ENCODE data around the gene ADARB2.
"Not testable (repeated sequence)": the region's sequence is repeated elsewhere in the genome, so short reads cannot be mapped to it uniquely, and the experiment has no call there.

ADARB2 gene

GRCh38 chr10:1358147-1358546, 379.2 kb downstream of the ADARB2 start:
- CTCF ChIA-PET, result no interaction called here
- TF ChIP-seq ZNF384 (IDR thresholded peaks at IDR 0.05), result no peak
- no peak for TF ChIP-seq NFRKB (IDR thresholded peaks at IDR 0.05)
- no peak for TF ChIP-seq FOXM1 (IDR thresholded peaks at IDR 0.05; ENCODE audit: borderline replicate concordance)
- no peak for TF ChIP-seq ELF4 (IDR thresholded peaks at IDR 0.05)
- TF ChIP-seq ARNT (IDR thresholded peaks at IDR 0.05), result no peak
- no peak for DNase-seq (ENCODE audit: extremely low spot score)
- POLR2A ChIA-PET, result no interaction called here

- POLR2A ChIA-PET, result no interaction called here
- DNase-seq (ENCODE audit: extremely low spot score), result no peak
- CTCF ChIA-PET, result no interaction called here
- TF ChIP-seq FOXM1 (IDR thresholded peaks at IDR 0.05; ENCODE audit: borderline replicate concordance), result no peak
Measured at GRCh38 chr10:1356349-1356748, 381.0 kb downstream of the ADARB2 start.

GRCh38 chr10:1354809-1355710, 382.3 kb downstream of the ADARB2 start:
- no peak for DNase-seq (ENCODE audit: extremely low spot score)
- ChIA-PET CTCF (no interaction called here), POLR2A (no interaction called here)
- TF ChIP-seq ELF4 (IDR thresholded peaks at IDR 0.05) (no peak), NFRKB (IDR thresholded peaks at IDR 0.05) (no peak), LEF1 (IDR thresholded peaks at IDR 0.05; ENCODE audit: borderline replicate concordance) (no peak), PKNOX1 (IDR thresholded peaks at IDR 0.05) (no peak), FOXM1 (IDR thresholded peaks at IDR 0.05; ENCODE audit: borderline replicate concordance) (no peak), ARNT (IDR thresholded peaks at IDR 0.05) (no peak), L3MBTL2 (conservative IDR thresholded peaks at IDR 0.05) (no peak), TARDBP (IDR thresholded peaks at IDR 0.05) (no peak), ZNF384 (IDR thresholded peaks at IDR 0.05) (no peak)

GRCh38 chr10:1352296-1352695, 385.0 kb downstream of the ADARB2 start:
- CTCF ChIA-PET; DNase-seq (ENCODE audit: extremely low spot score); POLR2A ChIA-PET: not testable (repeated sequence)

GRCh38 chr10:1348773-1349050, 388.6 kb downstream of the ADARB2 start:
- TF ChIP-seq SUZ12 (IDR thresholded peaks at IDR 0.05), result no peak
- no peak for TF ChIP-seq ARNT (IDR thresholded peaks at IDR 0.05)
- TF ChIP-seq BHLHE40 (IDR thresholded peaks at IDR 0.05; ENCODE audit: borderline replicate concordance), result no peak
- TF ChIP-seq ZNF384 (IDR thresholded peaks at IDR 0.05), result no peak
- no peak for TF ChIP-seq PKNOX1 (IDR thresholded peaks at IDR 0.05)
- no peak for TF ChIP-seq SP1 (IDR thresholded peaks at IDR 0.05)
- no peak for TF ChIP-seq CTBP1 (IDR thresholded peaks at IDR 0.05; ENCODE audit: borderline replicate concordance)
- TF ChIP-seq LEF1 (IDR thresholded peaks at IDR 0.05; ENCODE audit: borderline replicate concordance), result no peak
- no peak for TF ChIP-seq FOXA1 (IDR thresholded peaks at IDR 0.05)
- ChIA-PET POLR2A (no interaction called here), CTCF (interaction anchor here (1.0 kb wide), 1 partner anchor 9 kb away, joined by 3 read pairs; no protein-coding TSS in a partner anchor)
- DNase-seq (ENCODE audit: extremely low spot score), result no peak

GRCh38 chr10:1347962-1348772, 389.2 kb downstream of the ADARB2 start:
- CTCF ChIA-PET, result interaction anchor here (1.0 kb wide), 1 partner anchor 9 kb away, joined by 3 read pairs; no protein-coding TSS in a partner anchor

GRCh38 chr10:1347525-1347924, 389.8 kb downstream of the ADARB2 start:
- TF ChIP-seq SUZ12 (IDR thresholded peaks at IDR 0.05), result no peak
- no peak for TF ChIP-seq FOXA1 (IDR thresholded peaks at IDR 0.05)
- TF ChIP-seq L3MBTL2 (conservative IDR thresholded peaks at IDR 0.05), result no peak
- no peak for TF ChIP-seq LEF1 (IDR thresholded peaks at IDR 0.05; ENCODE audit: borderline replicate concordance)
- no peak for TF ChIP-seq PKNOX1 (IDR thresholded peaks at IDR 0.05)
- TF ChIP-seq NFRKB (IDR thresholded peaks at IDR 0.05), result no peak
- TF ChIP-seq CTBP1 (IDR thresholded peaks at IDR 0.05; ENCODE audit: borderline replicate concordance), result no peak
- no peak for TF ChIP-seq ZNF384 (IDR thresholded peaks at IDR 0.05)
- no peak for TF ChIP-seq ELF4 (IDR thresholded peaks at IDR 0.05)
- no peak for TF ChIP-seq FOXM1 (IDR thresholded peaks at IDR 0.05; ENCODE audit: borderline replicate concordance)
- TF ChIP-seq HDGF (IDR thresholded peaks at IDR 0.05; ENCODE audit: borderline replicate concordance), result no peak
- no peak for TF ChIP-seq ARNT (IDR thresholded peaks at IDR 0.05)
- no peak for DNase-seq (ENCODE audit: extremely low spot score)
- POLR2A ChIA-PET, result no interaction called here
- CTCF ChIA-PET, result no interaction called here

More at GRCh38 chr10:1347962-1348772, 389.2 kb downstream of the ADARB2 start:
- TF ChIP-seq HDGF (IDR thresholded peaks at IDR 0.05; ENCODE audit: borderline replicate concordance) (no peak), NFRKB (IDR thresholded peaks at IDR 0.05) (no peak), ELF4 (IDR thresholded peaks at IDR 0.05) (no peak), FOXK2 (IDR thresholded peaks at IDR 0.05) (no peak), SP1 (IDR thresholded peaks at IDR 0.05) (no peak), FOXA1 (IDR thresholded peaks at IDR 0.05) (no peak), FOXM1 (IDR thresholded peaks at IDR 0.05; ENCODE audit: borderline replicate concordance) (no peak), TARDBP (IDR thresholded peaks at IDR 0.05) (no peak), ZNF384 (IDR thresholded peaks at IDR 0.05) (no peak), SUZ12 (IDR thresholded peaks at IDR 0.05) (no peak), ARNT (IDR thresholded peaks at IDR 0.05) (no peak)
- POLR2A ChIA-PET, result no interaction called here
- DNase-seq (ENCODE audit: extremely low spot score), result no peak

All from HEK293T (cell line).